Keratinocyte (primary cell): Measurements from ENCODE around the gene SNTG2.

Experiments
- CTCF ChIP-seq, 3 experiments: IDR thresholded peaks in 1 of 3; conservative IDR thresholded peaks in 1 of 3; optimal IDR thresholded peaks in 1 of 3; 2 replicates in 2 of 3; 3 replicates in 1 of 3; pipeline versions ENCODE3 to v1.5.1; 2011; ENCODE audit warnings: low read length in 3 of 3, mild to moderate bottlenecking in 3 of 3, moderate library complexity in 2 of 3, control low read depth in 1 of 3, inconsistent platforms in 1 of 3; ENCODE audit not compliant: insufficient read depth in 2 of 3; ENCODE audit errors: extremely low read depth in 1 of 3
- EZH2 ChIP-seq: IDR thresholded peaks from one replicate; pipeline ENCODE4 v1.6.1; 2012; ENCODE audit warnings: inconsistent platforms, mild to moderate bottlenecking, low read length, moderate library complexity

GRCh38 chr2:1256632-1257324, 306.1 kb downstream of the SNTG2 start:
- TF ChIP-seq CTCF (optimal IDR thresholded peaks at IDR 0.05 in 1 of 3, IDR thresholded peaks at IDR 0.05 in 1 of 3, conservative IDR thresholded peaks at IDR 0.05 in 1 of 3; ENCODE audit: extremely low read depth in 1 of 3, insufficient read depth in 2 of 3, low read length in 3 of 3), result no peak
- TF ChIP-seq EZH2, result no peak
